OCI-LY1 (cell line): ENCODE results near the gene GABBR2.

Experiments
- EZH2 ChIP-seq: fragments of 200-600 bp; sonication (generic), shearing (Covaris generic); IDR thresholded peaks from 2 replicates; pipeline ENCODE4 v1.8.0; 2017; ENCODE audit warnings: borderline replicate concordance, mixed run types, mild to moderate bottlenecking, antibody characterized with exemption, low read length, moderate library complexity, mixed read lengths
- TF ChIP-seq, protein P1 (sequence below): fragments of 200-600 bp; sonication (generic), shearing (Covaris generic); IDR thresholded peaks from 2 replicates; pipeline ENCODE4 v1.5.1; 2017; ENCODE audit warnings: mild to moderate bottlenecking, antibody characterized with exemption, low read length, moderate library complexity, mixed read lengths

DNA sequence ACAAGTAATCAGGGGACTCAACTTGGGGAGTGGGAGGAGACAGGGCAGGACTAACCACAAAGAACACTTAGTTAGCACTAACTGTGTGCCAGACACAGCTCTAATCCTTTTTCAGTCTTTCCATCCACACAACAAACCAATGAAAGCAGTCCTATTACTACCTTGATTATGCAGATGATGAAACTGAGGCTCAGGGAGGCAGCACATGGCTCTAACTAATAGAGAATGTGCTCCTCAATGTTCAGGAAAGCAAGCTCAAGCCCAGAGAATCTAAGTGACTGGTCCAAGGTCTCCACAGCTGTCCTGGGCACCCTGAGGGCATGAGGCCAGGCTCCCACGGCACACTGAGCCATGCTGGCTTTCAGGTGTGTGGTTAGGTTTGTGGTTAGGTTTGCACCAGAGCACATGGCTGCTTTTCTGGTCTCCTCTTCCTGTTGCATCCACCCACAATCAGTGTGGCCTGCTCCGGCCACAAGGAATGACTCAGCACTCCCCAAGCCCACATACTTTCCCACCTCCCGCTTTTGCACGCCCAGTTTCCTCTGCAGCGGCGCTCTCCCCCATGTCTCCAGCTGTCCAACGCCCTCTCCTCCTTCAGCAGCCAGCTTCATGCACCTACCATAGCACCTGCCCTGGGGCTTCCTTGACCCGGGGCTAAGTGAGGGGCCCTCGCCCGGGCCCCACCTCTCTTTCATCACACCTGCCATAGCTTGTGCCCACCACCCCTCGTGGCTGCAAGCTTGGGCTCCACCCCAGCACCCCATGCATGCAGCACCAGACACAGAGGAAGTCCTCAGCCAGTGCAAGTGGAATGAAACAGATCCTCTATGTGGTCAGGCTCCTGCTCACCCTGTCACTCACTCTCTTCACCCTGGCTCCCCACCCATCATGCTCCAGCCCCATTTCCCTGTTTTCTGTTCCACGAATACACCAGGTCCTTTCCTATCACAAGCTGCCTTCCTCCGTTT is 133.1 kb downstream of the GABBR2 start:
- TF ChIP-seq, protein P1, sequence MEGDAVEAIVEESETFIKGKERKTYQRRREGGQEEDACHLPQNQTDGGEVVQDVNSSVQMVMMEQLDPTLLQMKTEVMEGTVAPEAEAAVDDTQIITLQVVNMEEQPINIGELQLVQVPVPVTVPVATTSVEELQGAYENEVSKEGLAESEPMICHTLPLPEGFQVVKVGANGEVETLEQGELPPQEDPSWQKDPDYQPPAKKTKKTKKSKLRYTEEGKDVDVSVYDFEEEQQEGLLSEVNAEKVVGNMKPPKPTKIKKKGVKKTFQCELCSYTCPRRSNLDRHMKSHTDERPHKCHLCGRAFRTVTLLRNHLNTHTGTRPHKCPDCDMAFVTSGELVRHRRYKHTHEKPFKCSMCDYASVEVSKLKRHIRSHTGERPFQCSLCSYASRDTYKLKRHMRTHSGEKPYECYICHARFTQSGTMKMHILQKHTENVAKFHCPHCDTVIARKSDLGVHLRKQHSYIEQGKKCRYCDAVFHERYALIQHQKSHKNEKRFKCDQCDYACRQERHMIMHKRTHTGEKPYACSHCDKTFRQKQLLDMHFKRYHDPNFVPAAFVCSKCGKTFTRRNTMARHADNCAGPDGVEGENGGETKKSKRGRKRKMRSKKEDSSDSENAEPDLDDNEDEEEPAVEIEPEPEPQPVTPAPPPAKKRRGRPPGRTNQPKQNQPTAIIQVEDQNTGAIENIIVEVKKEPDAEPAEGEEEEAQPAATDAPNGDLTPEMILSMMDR: no peak
- no peak for TF ChIP-seq EZH2
